NCI-H526 (cell line): Measurements from ENCODE around the gene KCNK10.
"Not testable (repeated sequence)": the region's sequence is repeated elsewhere in the genome, so short reads cannot be mapped to it uniquely, and the experiment has no call there.

Experiments
- DNase-seq, 2 experiments: peaks; one replicate each; lab custom pipeline; 2025; lab: John Stamatoyannopoulos, UW

KCNK10 gene

GRCh38 chr14:88270776-88271175, 52.3 kb downstream of the KCNK10 start:
- peak in 1 of 2 experiments; percentile 25 for DNase-seq

- DNase-seq = no peak
These were observed 53.2 kb downstream of the KCNK10 start for GRCh38 chr14:88269806-88270420.

GRCh38 chr14:88266474-88266873, 56.6 kb downstream of the KCNK10 start:
- no peak for DNase-seq

GRCh38 chr14:88264116-88264515, 59.0 kb downstream of the KCNK10 start:
- no peak for DNase-seq

- not testable (repeated sequence) for DNase-seq
These were observed 61.8 kb downstream of the KCNK10 start for GRCh38 chr14:88261302-88261701.

GRCh38 chr14:88258021-88258420, 65.0 kb downstream of the KCNK10 start:
- DNase-seq = no peak

GRCh38 chr14:88256997-88257950, 65.8 kb downstream of the KCNK10 start:
- DNase-seq = no peak

- DNase-seq = no peak
These were observed 67.3 kb downstream of the KCNK10 start for GRCh38 chr14:88255798-88256197.

- DNase-seq = no peak
These were observed 67.9 kb downstream of the KCNK10 start for GRCh38 chr14:88255196-88255595.

- no peak for DNase-seq
These were observed 70.6 kb downstream of the KCNK10 start for GRCh38 chr14:88252498-88252897.

GRCh38 chr14:88251650-88252049, 71.4 kb downstream of the KCNK10 start:
- no peak for DNase-seq

GRCh38 chr14:88249266-88249665, 73.8 kb downstream of the KCNK10 start:
- no peak for DNase-seq

GRCh38 chr14:88248606-88249005, 74.5 kb downstream of the KCNK10 start:
- DNase-seq = no peak

GRCh38 chr14:88247228-88247627, 75.8 kb downstream of the KCNK10 start:
- no peak for DNase-seq

GRCh38 chr14:88245321-88245720, 77.7 kb downstream of the KCNK10 start:
- DNase-seq = peak; percentile 24 to 35

GRCh38 chr14:88243946-88244345, 79.1 kb downstream of the KCNK10 start:
- DNase-seq = no peak

- DNase-seq = peak in 1 of 2 experiments; percentile 3
These were observed 80.6 kb downstream of the KCNK10 start for GRCh38 chr14:88242446-88242845.

- no peak for DNase-seq
These were observed 81.3 kb downstream of the KCNK10 start for GRCh38 chr14:88241810-88242209.

GRCh38 chr14:88234442-88234841, 88.6 kb downstream of the KCNK10 start:
- DNase-seq = no peak

GRCh38 chr14:88233915-88234314, 89.2 kb downstream of the KCNK10 start:
- DNase-seq = peak in 1 of 2 experiments; percentile 43

GRCh38 chr14:88232771-88233170, 90.3 kb downstream of the KCNK10 start:
- DNase-seq = no peak

GRCh38 chr14:88231603-88232002, 91.5 kb downstream of the KCNK10 start:
- DNase-seq = no peak

GRCh38 chr14:88229428-88229827, 93.6 kb downstream of the KCNK10 start:
- no peak for DNase-seq
